ENCODE results near the gene DBF4B. TPM values are rescaled to one million over a fixed set of nuclear protein-coding genes. Genes with fewer than 3 reads are reported as not detected.

The DBF4B gene
- total RNA-seq, 1 experiment from 2014 or later: 32.9 TPM

DNA sequence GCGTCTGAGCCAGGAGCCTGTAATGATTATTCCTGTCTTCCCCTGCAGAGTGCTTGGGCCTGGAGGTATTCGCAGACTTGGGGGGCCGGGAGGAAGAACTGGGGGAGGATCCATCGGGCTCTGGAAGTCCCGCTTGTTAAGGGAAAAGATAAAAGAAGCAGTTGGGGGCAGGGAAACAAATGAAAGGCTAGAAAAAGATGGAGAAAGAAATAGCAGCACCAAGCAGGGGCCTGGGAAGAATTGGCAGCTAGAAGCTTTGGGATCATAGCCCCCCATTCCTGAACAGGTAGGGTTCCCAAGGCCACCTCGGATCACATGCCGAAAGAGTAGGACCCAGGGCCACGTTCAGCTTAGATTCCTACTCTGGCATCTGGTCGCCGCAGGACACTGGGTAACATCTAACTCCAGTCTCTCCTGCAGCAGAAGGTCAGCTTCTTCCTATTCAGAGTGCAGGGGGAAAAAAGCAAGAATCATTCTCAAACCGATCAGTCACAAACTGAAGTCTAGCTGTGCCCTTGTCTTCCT, 73.9 kb downstream of the DBF4B start (continued):
- TF ChIP-seq TEAD4 (CRISPR knock-in tag; IDR thresholded peaks at IDR 0.05): no peak
- TF ChIP-seq JUN (CRISPR knock-in tag; IDR thresholded peaks at IDR 0.05): no peak
- no peak for TF ChIP-seq NR1H2 (CRISPR knock-in tag; IDR thresholded peaks at IDR 0.05)
- TF ChIP-seq MAX (CRISPR knock-in tag; IDR thresholded peaks at IDR 0.05): no peak

DNA sequence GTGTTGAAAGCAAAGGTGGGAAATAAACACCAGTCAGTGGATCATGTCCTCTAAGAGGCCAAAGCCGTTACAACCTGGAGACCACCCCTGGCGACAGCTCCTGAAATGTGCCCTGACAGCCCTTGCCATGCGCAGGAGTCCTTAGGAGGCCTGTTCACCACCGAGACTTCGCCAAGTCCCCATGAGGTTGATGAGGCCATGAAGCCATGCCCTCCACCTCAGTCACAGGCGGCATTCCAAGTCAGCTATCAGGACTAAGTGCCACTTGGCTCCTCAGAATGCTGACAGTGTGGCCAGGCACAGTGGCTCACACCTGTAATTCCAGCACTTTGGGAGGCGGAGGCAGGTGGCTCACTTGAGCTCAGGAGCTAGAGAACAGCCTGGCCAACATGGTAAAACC, 77.5 kb downstream of the DBF4B start:
- TF ChIP-seq, protein P1, sequence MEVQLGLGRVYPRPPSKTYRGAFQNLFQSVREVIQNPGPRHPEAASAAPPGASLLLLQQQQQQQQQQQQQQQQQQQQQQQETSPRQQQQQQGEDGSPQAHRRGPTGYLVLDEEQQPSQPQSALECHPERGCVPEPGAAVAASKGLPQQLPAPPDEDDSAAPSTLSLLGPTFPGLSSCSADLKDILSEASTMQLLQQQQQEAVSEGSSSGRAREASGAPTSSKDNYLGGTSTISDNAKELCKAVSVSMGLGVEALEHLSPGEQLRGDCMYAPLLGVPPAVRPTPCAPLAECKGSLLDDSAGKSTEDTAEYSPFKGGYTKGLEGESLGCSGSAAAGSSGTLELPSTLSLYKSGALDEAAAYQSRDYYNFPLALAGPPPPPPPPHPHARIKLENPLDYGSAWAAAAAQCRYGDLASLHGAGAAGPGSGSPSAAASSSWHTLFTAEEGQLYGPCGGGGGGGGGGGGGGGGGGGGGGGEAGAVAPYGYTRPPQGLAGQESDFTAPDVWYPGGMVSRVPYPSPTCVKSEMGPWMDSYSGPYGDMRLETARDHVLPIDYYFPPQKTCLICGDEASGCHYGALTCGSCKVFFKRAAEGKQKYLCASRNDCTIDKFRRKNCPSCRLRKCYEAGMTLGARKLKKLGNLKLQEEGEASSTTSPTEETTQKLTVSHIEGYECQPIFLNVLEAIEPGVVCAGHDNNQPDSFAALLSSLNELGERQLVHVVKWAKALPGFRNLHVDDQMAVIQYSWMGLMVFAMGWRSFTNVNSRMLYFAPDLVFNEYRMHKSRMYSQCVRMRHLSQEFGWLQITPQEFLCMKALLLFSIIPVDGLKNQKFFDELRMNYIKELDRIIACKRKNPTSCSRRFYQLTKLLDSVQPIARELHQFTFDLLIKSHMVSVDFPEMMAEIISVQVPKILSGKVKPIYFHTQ (CRISPR knock-in tag; IDR thresholded peaks at IDR 0.05): no peak
- TF ChIP-seq ZNF512 (CRISPR knock-in tag; IDR thresholded peaks at IDR 0.05; ENCODE audit: borderline replicate concordance) (no peak), KAT7 (CRISPR knock-in tag; IDR thresholded peaks at IDR 0.05; ENCODE audit: borderline replicate concordance) (no peak), NR3C1 (CRISPR knock-in tag; conservative IDR thresholded peaks at IDR 0.05; ENCODE audit: low read depth) (no peak), EMX1 (CRISPR knock-in tag; IDR thresholded peaks at IDR 0.05) (no peak)
- no peaks in the 10 kb centered on the region for H3K9me3 Mint-ChIP-seq
- POLR2A ChIA-PET: no interaction called here
- no peak overlapping the region for H3K27ac Mint-ChIP-seq
- ATAC-seq: no peak
- H3K36me3 Mint-ChIP-seq: no peaks in the 10 kb centered on the region
- H3K4me3 Mint-ChIP-seq: no peak overlapping the region
- CTCF ChIA-PET: interaction anchor here (0.9 to 1.3 kb wide), 2 partner anchors 22 to 125 kb away, joined by 3 to 4 read pairs; no protein-coding TSS in a partner anchor
- no peaks in the 10 kb centered on the region; the same call in 1 of the 2 replicates for H3K27me3 Mint-ChIP-seq (ENCODE audit: low read depth)
- no peak for DNase-seq (ENCODE audit: low spot score)
- peaks cover 17% of the 10 kb centered on the region for H3K4me1 Mint-ChIP-seq

GRCh38 chr17:44786551-44787081, 78.2 kb downstream of the DBF4B start:
- Mint-ChIP-seq H3K36me3 (no peaks in the 10 kb centered on the region), H3K9me3 (no peaks in the 10 kb centered on the region), H3K4me1 (peaks cover 13% of the 10 kb centered on the region), H3K4me3 (no peak overlapping the region), H3K27ac (no peak overlapping the region), H3K27me3 (ENCODE audit: low read depth) (no peaks in the 10 kb centered on the region; the same call in 1 of the 2 replicates)
- ATAC-seq (no peak), DNase-seq (ENCODE audit: low spot score) (no peak)
- CTCF ChIA-PET: interaction anchor here (1.3 kb wide), 1 partner anchor 21 kb away, joined by 3 read pairs; no protein-coding TSS in a partner anchor
- POLR2A ChIA-PET: interaction anchor here (1.4 kb wide), 1 partner anchor 12 kb away, joined by 3 read pairs; no protein-coding TSS in a partner anchor
- TF ChIP-seq ATF3 (CRISPR knock-in tag; conservative IDR thresholded peaks at IDR 0.05): no peak
- TF ChIP-seq OVOL2 (CRISPR knock-in tag; IDR thresholded peaks at IDR 0.05; ENCODE audit: borderline replicate concordance): no peak
- no peak for TF ChIP-seq MXD4 (CRISPR knock-in tag; IDR thresholded peaks at IDR 0.05; ENCODE audit: borderline replicate concordance)
- TF ChIP-seq CREM (CRISPR knock-in tag; IDR thresholded peaks at IDR 0.05): no peak
- no peak for TF ChIP-seq FOXP4 (CRISPR knock-in tag; IDR thresholded peaks at IDR 0.05)
- TF ChIP-seq ZNF396 (CRISPR knock-in tag; IDR thresholded peaks at IDR 0.05; ENCODE audit: borderline replicate concordance): no peak
- TF ChIP-seq, protein P2, sequence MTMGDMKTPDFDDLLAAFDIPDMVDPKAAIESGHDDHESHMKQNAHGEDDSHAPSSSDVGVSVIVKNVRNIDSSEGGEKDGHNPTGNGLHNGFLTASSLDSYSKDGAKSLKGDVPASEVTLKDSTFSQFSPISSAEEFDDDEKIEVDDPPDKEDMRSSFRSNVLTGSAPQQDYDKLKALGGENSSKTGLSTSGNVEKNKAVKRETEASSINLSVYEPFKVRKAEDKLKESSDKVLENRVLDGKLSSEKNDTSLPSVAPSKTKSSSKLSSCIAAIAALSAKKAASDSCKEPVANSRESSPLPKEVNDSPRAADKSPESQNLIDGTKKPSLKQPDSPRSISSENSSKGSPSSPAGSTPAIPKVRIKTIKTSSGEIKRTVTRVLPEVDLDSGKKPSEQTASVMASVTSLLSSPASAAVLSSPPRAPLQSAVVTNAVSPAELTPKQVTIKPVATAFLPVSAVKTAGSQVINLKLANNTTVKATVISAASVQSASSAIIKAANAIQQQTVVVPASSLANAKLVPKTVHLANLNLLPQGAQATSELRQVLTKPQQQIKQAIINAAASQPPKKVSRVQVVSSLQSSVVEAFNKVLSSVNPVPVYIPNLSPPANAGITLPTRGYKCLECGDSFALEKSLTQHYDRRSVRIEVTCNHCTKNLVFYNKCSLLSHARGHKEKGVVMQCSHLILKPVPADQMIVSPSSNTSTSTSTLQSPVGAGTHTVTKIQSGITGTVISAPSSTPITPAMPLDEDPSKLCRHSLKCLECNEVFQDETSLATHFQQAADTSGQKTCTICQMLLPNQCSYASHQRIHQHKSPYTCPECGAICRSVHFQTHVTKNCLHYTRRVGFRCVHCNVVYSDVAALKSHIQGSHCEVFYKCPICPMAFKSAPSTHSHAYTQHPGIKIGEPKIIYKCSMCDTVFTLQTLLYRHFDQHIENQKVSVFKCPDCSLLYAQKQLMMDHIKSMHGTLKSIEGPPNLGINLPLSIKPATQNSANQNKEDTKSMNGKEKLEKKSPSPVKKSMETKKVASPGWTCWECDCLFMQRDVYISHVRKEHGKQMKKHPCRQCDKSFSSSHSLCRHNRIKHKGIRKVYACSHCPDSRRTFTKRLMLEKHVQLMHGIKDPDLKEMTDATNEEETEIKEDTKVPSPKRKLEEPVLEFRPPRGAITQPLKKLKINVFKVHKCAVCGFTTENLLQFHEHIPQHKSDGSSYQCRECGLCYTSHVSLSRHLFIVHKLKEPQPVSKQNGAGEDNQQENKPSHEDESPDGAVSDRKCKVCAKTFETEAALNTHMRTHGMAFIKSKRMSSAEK (CRISPR knock-in tag; IDR thresholded peaks at IDR 0.05; ENCODE audit: borderline replicate concordance): no peak
- TF ChIP-seq STAT6 (CRISPR knock-in tag; conservative IDR thresholded peaks at IDR 0.05; ENCODE audit: low read depth): no peak
- no peak for TF ChIP-seq NFE2L1 (CRISPR knock-in tag; IDR thresholded peaks at IDR 0.05)
